Kidney glomerular epithelial cell (primary cell): ENCODE results near the gene SSTR1.
"Not testable (repeated sequence)": the region's sequence is repeated elsewhere in the genome, so short reads cannot be mapped to it uniquely, and the experiment has no call there.

ENCODE experiments used
- DNase-seq: peaks from one replicate; lab custom pipeline; 2025; lab: John Stamatoyannopoulos, UW

The SSTR1 gene

GRCh38 chr14:38207736-38208617 lies at the start of gene SSTR1:
Gene SSTR1 (plus strand): TSS chr14:38207904. CDS start chr14:38209390, 1,486 bp downstream.
- DNase-seq, result no peak

- no peak for DNase-seq
Measured at GRCh38 chr14:38158468-38158867, 49.2 kb upstream of the SSTR1 start.

GRCh38 chr14:38168416-38168815 lies 39.3 kb upstream of the SSTR1 start:
- no peak for DNase-seq

GRCh38 chr14:38171197-38171596 lies 36.5 kb upstream of the SSTR1 start:
- peak; percentile 71 for DNase-seq

- DNase-seq, result peak; percentile 62
Measured at GRCh38 chr14:38174711-38175110, 33.0 kb upstream of the SSTR1 start.

- DNase-seq, result no peak
Measured at GRCh38 chr14:38175658-38176057, 32.0 kb upstream of the SSTR1 start.

- no peak for DNase-seq
Measured at GRCh38 chr14:38176379-38176778, 31.3 kb upstream of the SSTR1 start.

GRCh38 chr14:38184132-38184531 lies 23.6 kb upstream of the SSTR1 start:
- no peak for DNase-seq

GRCh38 chr14:38185671-38186070 lies 22.0 kb upstream of the SSTR1 start:
- no peak for DNase-seq

- DNase-seq, result no peak
Measured at GRCh38 chr14:38186216-38186615, 21.5 kb upstream of the SSTR1 start.

GRCh38 chr14:38187528-38187927 lies 20.2 kb upstream of the SSTR1 start:
- DNase-seq, result no peak

GRCh38 chr14:38189930-38190726 lies 17.6 kb upstream of the SSTR1 start:
- no peak for DNase-seq

- DNase-seq, result not testable (repeated sequence)
Measured at GRCh38 chr14:38190846-38191245, 16.9 kb upstream of the SSTR1 start.

- DNase-seq, result not testable (repeated sequence)
Measured at GRCh38 chr14:38191491-38191890, 16.2 kb upstream of the SSTR1 start.

GRCh38 chr14:38197001-38197783 lies 10.5 kb upstream of the SSTR1 start:
- DNase-seq, result peak; percentile 47

- DNase-seq, result no peak
Measured at GRCh38 chr14:38197784-38198335, 9.8 kb upstream of the SSTR1 start.

GRCh38 chr14:38198425-38198824 lies 9.3 kb upstream of the SSTR1 start:
- no peak for DNase-seq

- DNase-seq, result no peak
Measured at GRCh38 chr14:38199076-38199475, 8.6 kb upstream of the SSTR1 start.

GRCh38 chr14:38199739-38200138 lies 8.0 kb upstream of the SSTR1 start:
- no peak for DNase-seq

- no peak for DNase-seq
Measured at GRCh38 chr14:38201137-38201828, 6.4 kb upstream of the SSTR1 start.
